Endometrial microvascular endothelial cells (primary cell): Measurements from ENCODE around the gene EXO1. TPM values are rescaled to one million over a fixed set of nuclear protein-coding genes. Genes with fewer than 3 reads are reported as not detected.

Experiments
- in situ Hi-C: cut with HindIII; loops from 2 replicates; pipeline ENCODE4 v1.10.0; 2017; ENCODE audit warnings: low sequenced_read_pairs, low pct_unique_long_range_greater_than_20kb; ENCODE audit errors: inconsistent ontology term
- total RNA-seq: library from RNA; depleted of rRNA; stranded (reverse); fragments of >200 nt; gene quantifications from one replicate; pipeline ENCODE4 v1.2.3, GENCODE V29; 2015; ENCODE audit errors: inconsistent ontology term

EXO1 gene
- total RNA-seq, 1 donor from 2014 or later: 12.3 TPM

GRCh38 chr1:241934866-241935265, 86.9 kb downstream of the EXO1 start:
- in situ Hi-C loops: no loop called here

Other genes starting within 250 kb of the EXO1 start
- 10.6 TPM for gene CHML, start 207.8 kb upstream of the EXO1 start, total RNA-seq
- 32.9 TPM for gene OPN3, start 207.8 kb upstream of the EXO1 start, total RNA-seq
- not detected for gene WDR64, start 195.9 kb upstream of the EXO1 start, total RNA-seq
- gene BECN2, start 109.6 kb downstream of the EXO1 start, total RNA-seq: not detected
- gene MAP1LC3C, start 150.9 kb downstream of the EXO1 start, total RNA-seq: not detected